Heart right ventricle (tissue), 16 donors: ENCODE results near the gene GPI. TPM values are rescaled to one million over a fixed set of nuclear protein-coding genes. Genes with fewer than 3 reads are reported as not detected.

ENCODE experiments used
- ATAC-seq, 8 donors: fragments of 200-7000 bp; cut with Tn5 transposase; one replicate each; pipeline ENCODE4 v1.9.1; 2020; ENCODE audit warnings: mild to moderate bottlenecking in 8 of 8, moderate library complexity in 8 of 8, moderate number of reproducible peaks in 1 of 8
- DNase-seq, 2 donors: peaks; one replicate each; pipeline ENCODE4 v3.0.0-alpha.2; 2020
- H3K27ac ChIP-seq, 10 donors: fragments of 200-600 bp; sonication (generic) in 2 of 10; one replicate each; pipeline versions ENCODE4 v1.5.0 to v1.8.0; 2020 to 2022; ENCODE audit warnings: mild to moderate bottlenecking in 3 of 10
- H3K27me3 ChIP-seq, 7 donors: fragments of 200-600 bp; one replicate each; pipeline ENCODE4 v1.8.0; 2021 to 2022; ENCODE audit warnings: mild to moderate bottlenecking in 2 of 7
- H3K36me3 ChIP-seq, 9 donors: fragments of 200-600 bp; sonication (generic) in 1 of 9; one replicate each; pipeline versions ENCODE4 v1.5.0 to v1.8.0; 2020 to 2022; ENCODE audit warnings: mild to moderate bottlenecking in 2 of 9
- H3K4me1 ChIP-seq, 9 donors: fragments of 200-600 bp; sonication (generic) in 1 of 9; one replicate each; pipeline versions ENCODE4 v1.5.0 to v1.8.0; 2020 to 2022; ENCODE audit warnings: mild to moderate bottlenecking in 4 of 9
- H3K4me3 ChIP-seq, 10 donors: fragments of 200-600 bp; sonication (generic) in 2 of 10; one replicate each; pipeline versions ENCODE4 v1.5.0 to v1.8.0; 2020 to 2022; ENCODE audit warnings: mild to moderate bottlenecking in 7 of 10, moderate library complexity in 2 of 10
- H3K9me3 ChIP-seq, 11 donors: fragments of 200-600 bp in 10 of 11; sonication (generic) in 2 of 11; one replicate each; pipeline versions ENCODE4 v1.5.0 to v1.8.0; 2013 to 2022; ENCODE audit warnings: mild to moderate bottlenecking in 2 of 11, control low read depth in 1 of 11, moderate library complexity in 1 of 11
- CTCF ChIP-seq, 9 donors: fragments of 200-600 bp; sonication (generic) in 2 of 9; IDR thresholded peaks; one replicate each; pipeline versions ENCODE4 v1.5.0 to v1.8.0; 2021 to 2022; ENCODE audit warnings: antibody characterized with exemption in 9 of 9, mild to moderate bottlenecking in 5 of 9, moderate library complexity in 1 of 9
- WGBS, 2 donors: extraction: QIAGEN DNeasy Blood & Tissue Kit; methylation state at CpG; one replicate each; pipeline ENCODE4 v1.1.7; 2013; ENCODE audit warnings: inconsistent platforms in 1 of 2; 5-methylcytosine and 5-hydroxymethylcytosine counted together
- intact Hi-C, 10 donors: fragments of 100-400 bp; cut with DNase I; formaldehyde crosslinking; loops; one replicate each; pipeline versions ENCODE4 v1.11.1 to v1.14.2; 2022
- polyA plus RNA-seq, 2 donors: library from polyadenylated mRNA; stranded (reverse); fragments of 200-250 nt; gene quantifications; one replicate each; pipeline ENCODE4 v1.2.3, GENCODE V29; 2013
- total RNA-seq, 10 donors: library from RNA; stranded (reverse); fragmentation: NEBNext Ultra II Directional in 3 of 10; extraction: Animal tissue kit (Norgen Biotek cat#: 25700) in 3 of 10; gene quantifications; one replicate each; pipeline versions ENCODE4 v1.2.1 to v1.2.4, GENCODE V29; 2021 to 2023
- donor health status: Arrhythmogenic right ventricular cardiomyopathy.
- donor health status: ischemic (EF 13 %, LVEDD 7.1; RV severe dilation, severe dysfunction).
- donor health status: healthy with polysubstance abuse.
- donor health status: DM: no; HTN: yes; CAD: no.
- donor health status: DM: no; HTN: no; CAD: no.
- donor health status: ischemic (EF 25% LVEDD 6.9; RV normal size, moderate dysfunction).
- donor health status: ischemic (EF 25% LVEDD 5.7; RV mildly dilated, moderate dysfunction).
- donor health status: healthy.
- donor health status: DM: yes; HTN: yes; CAD: no.
- donor health status: Ischemic cardiomyopathy.
- donor health status: ischemic (EF 35%, LVEDD 5.7; RV mildly dilated, moderate dysfunction).
- donor health status: nonischemic (EF 11% LVEDD 7.7; RV severe dilation, severe dysfunction).
- donor health status: DM: yes; HTN: yes; CAD: no.
- donor health status: PGD.
- donor health status: ischemic (EF 29% LVEDD 5.4; RV normal size, mild dysfunction).
- donor health status: nonischemic (EF 23%, LVEDD 6.1; RV moderate dilation, normal function).

GPI gene
- total and polyA plus RNA-seq, 12 donors = 178 to 711 (median 558) TPM

GRCh38 chr19:34348899-34349487, 16.0 kb upstream of the GPI start:
- 85 to 88% methylated on average over 11 of the region's 11 CpGs for WGBS, 2 donors
- Histone ChIP-seq H3K9me3 (peaks cover 0 to 4% (median 0%) of the 10 kb centered on the region in 11 donors), H3K27me3 (no peaks in the 10 kb centered on the region), H3K4me3 (no peak overlapping the region), H3K4me1 (peaks cover 0 to 6% (median 0%) of the 10 kb centered on the region in 9 donors), H3K27ac (peak overlapping the region in 1 of 10 donors; percentile 65), H3K36me3 (peaks cover 0 to 99% (median 39%) of the 10 kb centered on the region in 9 donors)
- no peak for TF ChIP-seq CTCF (IDR thresholded peaks at IDR 0.05)
- no peak for ATAC-seq
- intact Hi-C loops = loop anchor here in 1 of 10 donors (10.0 kb wide), 1 partner anchor 124 kb away; no protein-coding TSS in a partner anchor
- no peak for DNase-seq

GRCh38 chr19:34350161-34350561, 14.8 kb upstream of the GPI start:
- 82 to 93% methylated on average over 7 of the region's 7 CpGs for WGBS, 2 donors
- intact Hi-C loops = loop anchor here in 1 of 10 donors (10.0 kb wide), 1 partner anchor 955 kb away; no protein-coding TSS in a partner anchor
- no peak for TF ChIP-seq CTCF (IDR thresholded peaks at IDR 0.05)

GRCh38 chr19:34351382-34351826, 13.6 kb upstream of the GPI start:
- no peak overlapping the region for H3K4me3 ChIP-seq
- no peaks in the 10 kb centered on the region for H3K27me3 ChIP-seq
- no peak for TF ChIP-seq CTCF (IDR thresholded peaks at IDR 0.05)
- peak overlapping the region in 1 of 10 donors; percentile 47 for H3K27ac ChIP-seq
- DNase-seq (no peak), ATAC-seq (no peak)
- no peaks in the 10 kb centered on the region for H3K9me3 ChIP-seq
- WGBS, 2 donors = 90 to 97% methylated on average over 4 of the region's 4 CpGs
- intact Hi-C loops = loop anchor here in 1 of 10 donors (10.0 kb wide), 1 partner anchor 957 kb away; no protein-coding TSS in a partner anchor
- H3K4me1 ChIP-seq = peaks cover 0 to 6% (median 0%) of the 10 kb centered on the region in 9 donors
- peaks cover 0 to 97% (median 47%) of the 10 kb centered on the region in 9 donors for H3K36me3 ChIP-seq

More at GRCh38 chr19:34350161-34350561, 14.8 kb upstream of the GPI start:
- peaks cover 0 to 6% (median 0%) of the 10 kb centered on the region in 9 donors for H3K4me1 ChIP-seq
- DNase-seq = no peak
- peaks cover 0 to 100% (median 43%) of the 10 kb centered on the region in 9 donors for H3K36me3 ChIP-seq
- peaks cover 0 to 4% (median 0%) of the 10 kb centered on the region in 11 donors for H3K9me3 ChIP-seq
- ATAC-seq = no peak
- H3K4me3 ChIP-seq = no peak overlapping the region
- peak overlapping the region in 1 of 10 donors; percentile 65 for H3K27ac ChIP-seq
- no peaks in the 10 kb centered on the region for H3K27me3 ChIP-seq

GRCh38 chr19:34353546-34353945, 11.4 kb upstream of the GPI start:
- TF ChIP-seq CTCF (IDR thresholded peaks at IDR 0.05) = no peak
- Histone ChIP-seq H3K27me3 (no peaks in the 10 kb centered on the region), H3K4me1 (peaks cover 0 to 9% (median 3%) of the 10 kb centered on the region in 9 donors), H3K27ac (no peak overlapping the region), H3K4me3 (no peak overlapping the region), H3K9me3 (no peaks in the 10 kb centered on the region), H3K36me3 (peaks cover 0 to 76% (median 42%) of the 10 kb centered on the region in 9 donors)
- DNase-seq (no peak), ATAC-seq (no peak)
- WGBS, 2 donors = 95 to 97% methylated on average over 7 of the region's 7 CpGs
- intact Hi-C loops = loop anchor here in 1 of 10 donors (10.0 kb wide), 1 partner anchor 959 kb away; no protein-coding TSS in a partner anchor
